ENCODE results near the gene OSGIN1.

- TF ChIP-seq ZNF138 (CRISPR knock-in tag; conservative IDR thresholded peaks at IDR 0.05) (no peak), CTCF (IDR thresholded peaks at IDR 0.05) (no peak), TEAD4 (CRISPR knock-in tag; IDR thresholded peaks at IDR 0.05) (no peak), TCF7 (CRISPR knock-in tag; IDR thresholded peaks at IDR 0.05; ENCODE audit: low read depth) (no peak), MXD4 (CRISPR knock-in tag; IDR thresholded peaks at IDR 0.05; ENCODE audit: borderline replicate concordance) (no peak), ZNF532 (CRISPR knock-in tag; IDR thresholded peaks at IDR 0.05; ENCODE audit: borderline replicate concordance) (no peak), ZBTB21 (CRISPR knock-in tag; IDR thresholded peaks at IDR 0.05; ENCODE audit: borderline replicate concordance) (no peak), JUN (CRISPR knock-in tag; IDR thresholded peaks at IDR 0.05) (no peak), ETV6 (CRISPR knock-in tag; IDR thresholded peaks at IDR 0.05) (no peak), ZNF396 (CRISPR knock-in tag; IDR thresholded peaks at IDR 0.05; ENCODE audit: borderline replicate concordance) (no peak), RELA (CRISPR knock-in tag; IDR thresholded peaks at IDR 0.05; ENCODE audit: borderline replicate concordance) (no peak), NR1H2 (CRISPR knock-in tag; IDR thresholded peaks at IDR 0.05) (no peak), HMGXB4 (CRISPR knock-in tag; IDR thresholded peaks at IDR 0.05) (no peak), MAX (CRISPR knock-in tag; IDR thresholded peaks at IDR 0.05) (no peak)
Measured at GRCh38 chr16:83935005-83935857, 17.8 kb upstream of the OSGIN1 start.

Measured in WTC11 (cell line).